ENCODE results near the gene ANKRD11. TPM values are rescaled to one million over a fixed set of nuclear protein-coding genes. Genes with fewer than 3 reads are reported as not detected.

The ANKRD11 gene
- total and polyA plus RNA-seq, 2 donors (not counting 3 experiments of a cell fraction or from before 2014, with no cell fraction given), result 55.8 to 191 TPM

GRCh38 chr16:89537549-89537925 is 47.2 kb upstream of the ANKRD11 start:
- peaks cover 7% of the 10 kb centered on the region for H3K4me1 ChIP-seq (ENCODE audit: control insufficient read depth, extremely low read depth, insufficient read depth, low read length)
- intact Hi-C loops (cut with micrococcal nuclease), result no loop called here
- H3K79me2 ChIP-seq (ENCODE audit: control insufficient read depth, insufficient read depth, low read length), result peaks cover 7% of the 10 kb centered on the region
- no peak overlapping the region for H3K27ac ChIP-seq (ENCODE audit: insufficient read depth, low read depth, low read length)
- ChIA-PET CTCF (interaction anchor here (1.1 kb wide), 1 partner anchor 12 kb away, joined by 3 read pairs; no protein-coding TSS in a partner anchor), POLR2A (no interaction called here)
- H3K9me3 ChIP-seq (replicated peaks; ENCODE audit: control insufficient read depth, insufficient read depth, low read length), result no peaks in the 10 kb centered on the region
- H2AFZ ChIP-seq (ENCODE audit: low read depth, low read length), result no peak overlapping the region
- DNase-seq (ENCODE audit: low read depth, low spot score), result no peak
- dilution Hi-C loops (cut with MboI; ENCODE audit: extremely low pct_ligation_motif_present, low sequenced_read_pairs), result no loop called here
- no peaks in the 10 kb centered on the region for H3K9me1 ChIP-seq (replicated peaks; ENCODE audit: control insufficient read depth, extremely low read depth, insufficient read depth, low read length)
- no peaks in the 10 kb centered on the region for H3K27me3 ChIP-seq (ENCODE audit: control insufficient read depth in 2 of 2, insufficient read depth in 2 of 2, low read length in 2 of 2)
- H3K36me3 ChIP-seq (ENCODE audit: control insufficient read depth in 2 of 2, extremely low read depth in 1 of 2, insufficient read depth in 2 of 2, low read length in 2 of 2), result peaks cover 0 to 38% of the 10 kb centered on the region in 2 experiments
- TF ChIP-seq, protein P1, sequence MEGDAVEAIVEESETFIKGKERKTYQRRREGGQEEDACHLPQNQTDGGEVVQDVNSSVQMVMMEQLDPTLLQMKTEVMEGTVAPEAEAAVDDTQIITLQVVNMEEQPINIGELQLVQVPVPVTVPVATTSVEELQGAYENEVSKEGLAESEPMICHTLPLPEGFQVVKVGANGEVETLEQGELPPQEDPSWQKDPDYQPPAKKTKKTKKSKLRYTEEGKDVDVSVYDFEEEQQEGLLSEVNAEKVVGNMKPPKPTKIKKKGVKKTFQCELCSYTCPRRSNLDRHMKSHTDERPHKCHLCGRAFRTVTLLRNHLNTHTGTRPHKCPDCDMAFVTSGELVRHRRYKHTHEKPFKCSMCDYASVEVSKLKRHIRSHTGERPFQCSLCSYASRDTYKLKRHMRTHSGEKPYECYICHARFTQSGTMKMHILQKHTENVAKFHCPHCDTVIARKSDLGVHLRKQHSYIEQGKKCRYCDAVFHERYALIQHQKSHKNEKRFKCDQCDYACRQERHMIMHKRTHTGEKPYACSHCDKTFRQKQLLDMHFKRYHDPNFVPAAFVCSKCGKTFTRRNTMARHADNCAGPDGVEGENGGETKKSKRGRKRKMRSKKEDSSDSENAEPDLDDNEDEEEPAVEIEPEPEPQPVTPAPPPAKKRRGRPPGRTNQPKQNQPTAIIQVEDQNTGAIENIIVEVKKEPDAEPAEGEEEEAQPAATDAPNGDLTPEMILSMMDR (IDR thresholded peaks at IDR 0.05; ENCODE audit: extremely low read depth in 1 of 2, insufficient read depth in 1 of 2, low read depth in 1 of 2, low read length in 2 of 2), result no peak
- no peak for TF ChIP-seq JUN (IDR thresholded peaks at IDR 0.05; ENCODE audit: borderline replicate concordance, insufficient read depth, insufficient read length, low read depth)
- no peak for TF ChIP-seq POLR2AphosphoS5 (IDR thresholded peaks at IDR 0.05; ENCODE audit: insufficient read depth, low read depth, low read length)
- no peak overlapping the region for H3K4me2 ChIP-seq (ENCODE audit: insufficient read depth, low read length)
- FAIRE-seq, result no peak
- H4K20me1 ChIP-seq (replicated peaks; ENCODE audit: control insufficient read depth, extremely low read depth, insufficient read depth, low read length), result no peaks in the 10 kb centered on the region
- H3K9ac ChIP-seq (replicated peaks; ENCODE audit: extremely low read depth, insufficient read depth, low read length), result no peak overlapping the region
- H3K4me3 ChIP-seq (replicated peaks in 1 of 3; ENCODE audit: insufficient read depth in 1 of 3, low read depth in 1 of 3, low read length in 3 of 3), result no peak overlapping the region
- no TSS peak for BruUV-seq (replicated peaks)

DNA sequence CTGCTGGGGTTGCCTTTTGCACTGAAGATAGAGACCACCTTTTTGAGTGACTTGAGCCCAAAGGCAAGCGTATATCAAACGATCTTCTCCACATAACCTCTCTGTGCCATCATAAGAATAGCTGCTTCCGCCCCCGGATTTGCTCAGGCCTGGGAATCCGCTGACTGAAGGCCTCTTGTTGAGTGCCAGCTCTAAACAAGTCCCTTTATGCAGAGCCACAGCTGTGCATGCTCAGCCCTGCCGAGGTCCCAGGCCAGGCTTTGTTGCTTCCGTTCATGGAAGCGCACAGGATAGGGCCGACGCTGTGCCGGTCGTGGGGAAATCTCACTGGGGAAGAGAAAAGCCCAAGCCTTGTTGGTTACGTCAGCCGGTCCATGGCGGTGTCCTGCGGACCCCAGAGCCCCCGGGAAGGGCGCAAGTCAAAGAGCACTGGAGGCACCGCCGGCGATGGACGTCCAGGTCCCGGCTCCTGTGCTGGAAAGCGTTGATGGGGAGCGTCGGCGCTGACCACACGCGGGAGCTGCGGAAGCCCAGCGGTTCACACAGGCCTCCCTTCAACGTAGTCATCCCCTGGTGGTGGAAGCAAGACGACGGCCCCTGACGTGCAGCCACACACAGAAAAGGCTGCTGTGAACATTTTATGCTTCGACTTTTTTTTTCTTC is 46.7 kb upstream of the ANKRD11 start:
- Histone ChIP-seq H3K9me3 (replicated peaks; ENCODE audit: control insufficient read depth, insufficient read depth, low read length) (no peaks in the 10 kb centered on the region), H3K27me3 (ENCODE audit: control insufficient read depth in 2 of 2, insufficient read depth in 2 of 2, low read length in 2 of 2) (no peaks in the 10 kb centered on the region), H2AFZ (ENCODE audit: low read depth, low read length) (no peak overlapping the region), H3K4me2 (ENCODE audit: insufficient read depth, low read length) (no peak overlapping the region), H4K20me1 (replicated peaks; ENCODE audit: control insufficient read depth, extremely low read depth, insufficient read depth, low read length) (no peaks in the 10 kb centered on the region), H3K9me1 (replicated peaks; ENCODE audit: control insufficient read depth, extremely low read depth, insufficient read depth, low read length) (no peaks in the 10 kb centered on the region), H3K4me1 (ENCODE audit: control insufficient read depth, extremely low read depth, insufficient read depth, low read length) (peaks cover 12% of the 10 kb centered on the region), H3K79me2 (ENCODE audit: control insufficient read depth, insufficient read depth, low read length) (peaks cover 7% of the 10 kb centered on the region), H3K36me3 (ENCODE audit: control insufficient read depth in 2 of 2, extremely low read depth in 1 of 2, insufficient read depth in 2 of 2, low read length in 2 of 2) (peaks cover 0 to 38% of the 10 kb centered on the region in 2 experiments), H3K4me3 (replicated peaks in 1 of 3; ENCODE audit: insufficient read depth in 1 of 3, low read depth in 1 of 3, low read length in 3 of 3) (no peak overlapping the region), H3K9ac (replicated peaks; ENCODE audit: extremely low read depth, insufficient read depth, low read length) (no peak overlapping the region), H3K27ac (ENCODE audit: insufficient read depth, low read depth, low read length) (no peak overlapping the region)
- DNase-seq (ENCODE audit: low read depth, low spot score) (no peak), FAIRE-seq (no peak)
- TF ChIP-seq POLR2A (IDR thresholded peaks at IDR 0.05; ENCODE audit: low read depth, low read length) (no peak), GATA2 (IDR thresholded peaks at IDR 0.05; ENCODE audit: insufficient read depth, insufficient read length, low read depth, low read length) (no peak), POLR2AphosphoS5 (IDR thresholded peaks at IDR 0.05; ENCODE audit: insufficient read depth, low read depth, low read length) (no peak), MYC (IDR thresholded peaks at IDR 0.05; ENCODE audit: low read depth, low read length) (no peak), JUN (IDR thresholded peaks at IDR 0.05; ENCODE audit: borderline replicate concordance, insufficient read depth, insufficient read length, low read depth) (no peak)
- TF ChIP-seq, protein P2, sequence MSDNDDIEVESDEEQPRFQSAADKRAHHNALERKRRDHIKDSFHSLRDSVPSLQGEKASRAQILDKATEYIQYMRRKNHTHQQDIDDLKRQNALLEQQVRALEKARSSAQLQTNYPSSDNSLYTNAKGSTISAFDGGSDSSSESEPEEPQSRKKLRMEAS (IDR thresholded peaks at IDR 0.05; ENCODE audit: insufficient read depth, insufficient read length), result no peak
- CTCF ChIA-PET, result interaction anchor here (1.1 kb wide), 1 partner anchor 12 kb away, joined by 3 read pairs; no protein-coding TSS in a partner anchor
- intact Hi-C loops (cut with micrococcal nuclease), result no loop called here
- POLR2A ChIA-PET, result interaction anchor here (0.6 kb wide), 1 partner anchor 39 kb away, joined by 7 read pairs; no protein-coding TSS in a partner anchor
- dilution Hi-C loops (cut with MboI; ENCODE audit: extremely low pct_ligation_motif_present, low sequenced_read_pairs), result no loop called here
- BruUV-seq (replicated peaks), result no TSS peak
